ENCODE data around the gene PPP1R16B.

The PPP1R16B gene

GRCh38 chr20:38825901-38826625 is 20.6 kb downstream of the PPP1R16B start:
- Histone ChIP-seq H2AK5ac (ENCODE audit: low read depth, low read length) (no peak overlapping the region), H2BK5ac (ENCODE audit: low read length) (no peak overlapping the region), H3K36me3 (replicated peaks in 1 of 2; ENCODE audit: control insufficient read depth in 2 of 2, insufficient read depth in 2 of 2, low read length in 2 of 2) (no peaks in the 10 kb centered on the region), H3K79me1 (ENCODE audit: low read depth, low read length) (no peaks in the 10 kb centered on the region), H3K14ac (ENCODE audit: low read length) (no peak overlapping the region), H3K9me3 (replicated peaks in 1 of 2; ENCODE audit: control insufficient read depth in 2 of 2, insufficient read depth in 1 of 2, low read depth in 1 of 2, low read length in 2 of 2) (peaks cover 0 to 2% of the 10 kb centered on the region in 2 donors), H3K9ac (ENCODE audit: low read depth, low read length, poor library complexity) (no peak overlapping the region), H3K27me3 (ENCODE audit: control insufficient read depth in 3 of 3, insufficient read depth in 3 of 3, low read depth in 1 of 3, low read length in 3 of 3) (no peaks in the 10 kb centered on the region), H3K18ac (ENCODE audit: low read length) (no peak overlapping the region), H3K4me2 (ENCODE audit: insufficient read depth, low read length, poor library complexity, severe bottlenecking) (no peak overlapping the region), H2BK15ac (ENCODE audit: low read length) (no peak overlapping the region), H3K4ac (ENCODE audit: low read length) (no peak overlapping the region), H2AFZ (ENCODE audit: low read length) (no peak overlapping the region), H4K91ac (ENCODE audit: low read depth, low read length, poor library complexity) (no peak overlapping the region), H3K4me3 (ENCODE audit: low read length in 2 of 2) (no peak overlapping the region), H3K4me1 (ENCODE audit: control insufficient read depth in 2 of 2, insufficient read depth in 1 of 2, low read depth in 1 of 2, low read length in 2 of 2) (peaks cover 4 to 10% of the 10 kb centered on the region in 2 donors), H3K23ac (ENCODE audit: low read depth, low read length, poor library complexity) (no peak overlapping the region), H3K27ac (replicated peaks; ENCODE audit: low read length) (no peak overlapping the region), H2BK120ac (ENCODE audit: low read depth, low read length) (no peak overlapping the region), H4K8ac (ENCODE audit: low read depth, low read length) (no peak overlapping the region), H2BK12ac (ENCODE audit: low read length) (no peak overlapping the region)
- DNase-seq (ENCODE audit: low spot score): peak; percentile 21
- no CpG with 5 or more reads among the region's 9 CpGs for WGBS, 2 donors (ENCODE audit: extremely low coverage in 2 of 2, insufficient read length in 2 of 2, insufficient replicate concordance in 1 of 2)

- H3K79me1 ChIP-seq (ENCODE audit: low read depth, low read length): no peaks in the 10 kb centered on the region
- H2AK5ac ChIP-seq (ENCODE audit: low read depth, low read length): no peak overlapping the region
- H4K91ac ChIP-seq (ENCODE audit: low read depth, low read length, poor library complexity): no peak overlapping the region
- H3K9me3 ChIP-seq (replicated peaks in 1 of 2; ENCODE audit: control insufficient read depth in 2 of 2, insufficient read depth in 1 of 2, low read depth in 1 of 2, low read length in 2 of 2): no peaks in the 10 kb centered on the region
- H3K4ac ChIP-seq (ENCODE audit: low read length): no peak overlapping the region
- H2BK12ac ChIP-seq (ENCODE audit: low read length): no peak overlapping the region
- H3K9ac ChIP-seq (ENCODE audit: low read depth, low read length, poor library complexity): no peak overlapping the region
- H3K23ac ChIP-seq (ENCODE audit: low read depth, low read length, poor library complexity): no peak overlapping the region
- no peak overlapping the region for H3K18ac ChIP-seq (ENCODE audit: low read length)
- no CpG with 5 or more reads among the region's 7 CpGs for WGBS, 2 donors (ENCODE audit: extremely low coverage in 2 of 2, insufficient read length in 2 of 2, insufficient replicate concordance in 1 of 2)
- H3K4me2 ChIP-seq (ENCODE audit: insufficient read depth, low read length, poor library complexity, severe bottlenecking): no peak overlapping the region
- H2BK5ac ChIP-seq (ENCODE audit: low read length): no peak overlapping the region
- peaks cover 4 to 10% of the 10 kb centered on the region in 2 donors for H3K4me1 ChIP-seq (ENCODE audit: control insufficient read depth in 2 of 2, insufficient read depth in 1 of 2, low read depth in 1 of 2, low read length in 2 of 2)
- H3K4me3 ChIP-seq (ENCODE audit: low read length in 2 of 2): peak overlapping the region in 1 of 2 donors; percentile 36
- H3K14ac ChIP-seq (ENCODE audit: low read length): no peak overlapping the region
- DNase-seq (ENCODE audit: low spot score): no peak
- H3K27ac ChIP-seq (replicated peaks; ENCODE audit: low read length): no peak overlapping the region
- H2AFZ ChIP-seq (ENCODE audit: low read length): no peak overlapping the region
- H4K8ac ChIP-seq (ENCODE audit: low read depth, low read length): no peak overlapping the region
- H3K36me3 ChIP-seq (replicated peaks in 1 of 2; ENCODE audit: control insufficient read depth in 2 of 2, insufficient read depth in 2 of 2, low read length in 2 of 2): no peaks in the 10 kb centered on the region
- no peak overlapping the region for H2BK120ac ChIP-seq (ENCODE audit: low read depth, low read length)
- no peaks in the 10 kb centered on the region for H3K27me3 ChIP-seq (ENCODE audit: control insufficient read depth in 3 of 3, insufficient read depth in 3 of 3, low read depth in 1 of 3, low read length in 3 of 3)
- H2BK15ac ChIP-seq (ENCODE audit: low read length): no peak overlapping the region
Measured at GRCh38 chr20:38827770-38828281, 22.3 kb downstream of the PPP1R16B start.

GRCh38 chr20:38828514-38829295 is 23.2 kb downstream of the PPP1R16B start:
- H3K36me3 ChIP-seq (replicated peaks in 1 of 2; ENCODE audit: control insufficient read depth in 2 of 2, insufficient read depth in 2 of 2, low read length in 2 of 2): no peaks in the 10 kb centered on the region
- H4K8ac ChIP-seq (ENCODE audit: low read depth, low read length): no peak overlapping the region
- no peak overlapping the region for H2AK5ac ChIP-seq (ENCODE audit: low read depth, low read length)
- no peaks in the 10 kb centered on the region for H3K27me3 ChIP-seq (ENCODE audit: control insufficient read depth in 3 of 3, insufficient read depth in 3 of 3, low read depth in 1 of 3, low read length in 3 of 3)
- no peak overlapping the region for H2BK5ac ChIP-seq (ENCODE audit: low read length)
- no peak for DNase-seq (ENCODE audit: low spot score)
- no peak overlapping the region for H2BK12ac ChIP-seq (ENCODE audit: low read length)
- H3K4me3 ChIP-seq (ENCODE audit: low read length in 2 of 2): no peak overlapping the region
- H3K18ac ChIP-seq (ENCODE audit: low read length): no peak overlapping the region
- H4K91ac ChIP-seq (ENCODE audit: low read depth, low read length, poor library complexity): no peak overlapping the region
- H3K9me3 ChIP-seq (replicated peaks in 1 of 2; ENCODE audit: control insufficient read depth in 2 of 2, insufficient read depth in 1 of 2, low read depth in 1 of 2, low read length in 2 of 2): no peaks in the 10 kb centered on the region
- H3K4me2 ChIP-seq (ENCODE audit: insufficient read depth, low read length, poor library complexity, severe bottlenecking): no peak overlapping the region
- H2AFZ ChIP-seq (ENCODE audit: low read length): no peak overlapping the region
- H3K23ac ChIP-seq (ENCODE audit: low read depth, low read length, poor library complexity): no peak overlapping the region
- H3K4ac ChIP-seq (ENCODE audit: low read length): no peak overlapping the region
- WGBS, 2 donors (ENCODE audit: extremely low coverage in 2 of 2, insufficient read length in 2 of 2, insufficient replicate concordance in 1 of 2): no CpG with 5 or more reads among the region's 6 CpGs
- no peak overlapping the region for H3K9ac ChIP-seq (ENCODE audit: low read depth, low read length, poor library complexity)
- no peak overlapping the region for H2BK15ac ChIP-seq (ENCODE audit: low read length)
- H3K4me1 ChIP-seq (ENCODE audit: control insufficient read depth in 2 of 2, insufficient read depth in 1 of 2, low read depth in 1 of 2, low read length in 2 of 2): peaks cover 4 to 10% of the 10 kb centered on the region in 2 donors
- H3K14ac ChIP-seq (ENCODE audit: low read length): no peak overlapping the region
- no peak overlapping the region for H3K27ac ChIP-seq (replicated peaks; ENCODE audit: low read length)
- H2BK120ac ChIP-seq (ENCODE audit: low read depth, low read length): no peak overlapping the region
- no peaks in the 10 kb centered on the region for H3K79me1 ChIP-seq (ENCODE audit: low read depth, low read length)

GRCh38 chr20:38829296-38829875 is 23.9 kb downstream of the PPP1R16B start:
- Histone ChIP-seq H3K23ac (ENCODE audit: low read depth, low read length, poor library complexity) (no peak overlapping the region), H3K9ac (ENCODE audit: low read depth, low read length, poor library complexity) (no peak overlapping the region), H2BK15ac (ENCODE audit: low read length) (no peak overlapping the region), H2BK120ac (ENCODE audit: low read depth, low read length) (no peak overlapping the region), H2AFZ (ENCODE audit: low read length) (no peak overlapping the region), H3K14ac (ENCODE audit: low read length) (no peak overlapping the region), H3K9me3 (replicated peaks in 1 of 2; ENCODE audit: control insufficient read depth in 2 of 2, insufficient read depth in 1 of 2, low read depth in 1 of 2, low read length in 2 of 2) (no peaks in the 10 kb centered on the region), H3K4ac (ENCODE audit: low read length) (no peak overlapping the region), H3K79me1 (ENCODE audit: low read depth, low read length) (no peaks in the 10 kb centered on the region), H2BK12ac (ENCODE audit: low read length) (no peak overlapping the region), H3K4me2 (ENCODE audit: insufficient read depth, low read length, poor library complexity, severe bottlenecking) (no peak overlapping the region), H3K4me3 (ENCODE audit: low read length in 2 of 2) (no peak overlapping the region), H2BK5ac (ENCODE audit: low read length) (no peak overlapping the region), H2AK5ac (ENCODE audit: low read depth, low read length) (no peak overlapping the region), H3K36me3 (replicated peaks in 1 of 2; ENCODE audit: control insufficient read depth in 2 of 2, insufficient read depth in 2 of 2, low read length in 2 of 2) (no peaks in the 10 kb centered on the region), H3K27ac (replicated peaks; ENCODE audit: low read length) (no peak overlapping the region), H3K18ac (ENCODE audit: low read length) (no peak overlapping the region), H4K8ac (ENCODE audit: low read depth, low read length) (no peak overlapping the region), H4K91ac (ENCODE audit: low read depth, low read length, poor library complexity) (no peak overlapping the region), H3K4me1 (ENCODE audit: control insufficient read depth in 2 of 2, insufficient read depth in 1 of 2, low read depth in 1 of 2, low read length in 2 of 2) (peaks cover 4 to 10% of the 10 kb centered on the region in 2 donors), H3K27me3 (ENCODE audit: control insufficient read depth in 3 of 3, insufficient read depth in 3 of 3, low read depth in 1 of 3, low read length in 3 of 3) (no peaks in the 10 kb centered on the region)
- no CpG with 5 or more reads among the region's 7 CpGs for WGBS, 2 donors (ENCODE audit: extremely low coverage in 2 of 2, insufficient read length in 2 of 2, insufficient replicate concordance in 1 of 2)
- no peak for DNase-seq (ENCODE audit: low spot score)

Data from neuronal stem cell (in vitro differentiated cells).